IMR-90 (cell line): ENCODE results near the gene NFATC1.

Experiments
- BHLHE40 ChIP-seq: fragments of 150-350 bp; IDR thresholded peaks from 2 replicates; pipeline ENCODE4 v1.6.1; 2016; ENCODE audit warnings: mild to moderate bottlenecking, low read depth, low read length
- CEBPB ChIP-seq: IDR thresholded peaks from 2 replicates; pipeline ENCODE4 v1.6.1; 2012; ENCODE audit warnings: low read depth, low read length, improper control_type of control experiment
- FOS ChIP-seq: fragments of 150-350 bp; IDR thresholded peaks from 2 replicates; pipeline ENCODE4 v1.6.1; 2016; ENCODE audit warnings: low read depth, low read length
- MAFK ChIP-seq: IDR thresholded peaks from 2 replicates; pipeline ENCODE4 v1.6.1; 2012; ENCODE audit warnings: low read depth, low read length, improper control_type of control experiment
- MXI1 ChIP-seq: IDR thresholded peaks from 2 replicates; pipeline ENCODE4 v1.6.1; 2012; ENCODE audit warnings: low read depth, mild to moderate bottlenecking, low read length, moderate library complexity, borderline replicate concordance
- POLR2A ChIP-seq: IDR thresholded peaks from 2 replicates; pipeline ENCODE4 v1.6.1; 2012; ENCODE audit warnings: mild to moderate bottlenecking, low read depth, low read length
- RAD21 ChIP-seq: IDR thresholded peaks from 2 replicates; pipeline ENCODE4 v1.6.1; 2012; ENCODE audit warnings: low read length, improper control_type of control experiment
- RCOR1 ChIP-seq: IDR thresholded peaks from 2 replicates; pipeline ENCODE4 v1.6.1; 2012; ENCODE audit warnings: mild to moderate bottlenecking, low read length, improper control_type of control experiment; ENCODE audit not compliant: insufficient replicate concordance
- RFX5 ChIP-seq: IDR thresholded peaks from 2 replicates; pipeline ENCODE4 v1.8.0; 2012; ENCODE audit warnings: low read depth, mild to moderate bottlenecking, low read length, moderate library complexity
- SMC3 ChIP-seq: fragments of 150-350 bp; IDR thresholded peaks from 2 replicates; pipeline ENCODE4 v1.6.1; 2016; ENCODE audit warnings: low read depth, mild to moderate bottlenecking, antibody characterized with exemption, low read length, moderate library complexity
- TF ChIP-seq, protein P1 (sequence below): conservative IDR thresholded peaks from 2 replicates; pipeline ENCODE4 v1.5.1; 2012; ENCODE audit warnings: mild to moderate bottlenecking, low read depth, low read length, improper control_type of control experiment
- TF ChIP-seq, protein P2 (sequence below): fragments of 150-350 bp; IDR thresholded peaks from 2 replicates; pipeline ENCODE4 v1.6.1; 2017; ENCODE audit warnings: mild to moderate bottlenecking, antibody characterized with exemption, low read length, low read depth
- TF ChIP-seq, protein P3 (sequence below): fragments of 150-350 bp; IDR thresholded peaks from 2 replicates; pipeline ENCODE4 v1.6.1; 2016; ENCODE audit warnings: low read depth, mild to moderate bottlenecking, low read length, moderate library complexity, borderline replicate concordance

DNA sequence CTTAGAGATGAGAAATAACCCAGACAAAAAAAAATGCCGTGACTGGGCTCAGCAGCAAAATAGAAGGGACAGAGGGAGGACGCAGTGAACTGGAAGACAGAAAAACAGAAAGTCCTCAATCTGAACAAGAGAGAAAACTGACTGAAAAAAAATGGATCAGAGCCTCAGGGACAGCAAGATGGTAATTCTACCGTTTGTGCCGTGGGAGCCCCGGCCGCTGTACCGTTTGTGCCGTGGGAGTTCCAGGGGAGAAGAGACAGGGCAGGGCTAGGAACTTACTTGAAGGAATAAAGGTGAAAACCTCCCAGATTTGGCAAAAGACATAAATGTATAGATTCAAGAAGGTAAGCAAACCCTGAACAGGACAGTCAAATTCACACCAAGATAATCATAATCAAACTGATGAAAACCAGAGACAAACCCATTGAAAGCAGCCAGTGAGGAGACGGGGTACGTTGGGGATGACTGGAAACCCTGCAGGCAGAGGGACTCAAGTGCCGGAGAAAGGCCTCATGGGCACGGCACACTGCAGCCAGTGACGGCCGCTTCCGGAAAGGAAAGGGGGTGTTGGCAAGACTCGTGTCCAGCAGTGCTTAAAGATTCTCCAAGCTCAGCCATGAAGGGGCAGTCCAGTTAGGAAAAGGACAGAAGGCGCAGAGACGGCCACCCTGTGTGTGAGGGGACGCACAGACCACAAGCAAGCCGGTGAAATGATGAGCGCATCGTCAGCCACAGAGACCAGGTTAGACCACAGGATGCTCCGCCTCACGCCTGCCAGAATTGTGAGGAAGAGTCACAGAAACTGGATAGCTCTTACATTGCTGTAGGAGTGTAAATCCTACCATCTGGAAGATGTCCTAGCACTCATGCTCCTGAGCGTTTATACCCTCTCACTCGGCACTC, 40.0 kb upstream of the NFATC1 start:
- TF ChIP-seq CEBPB = no peak
- no peak for TF ChIP-seq RFX5
- TF ChIP-seq, protein P1, sequence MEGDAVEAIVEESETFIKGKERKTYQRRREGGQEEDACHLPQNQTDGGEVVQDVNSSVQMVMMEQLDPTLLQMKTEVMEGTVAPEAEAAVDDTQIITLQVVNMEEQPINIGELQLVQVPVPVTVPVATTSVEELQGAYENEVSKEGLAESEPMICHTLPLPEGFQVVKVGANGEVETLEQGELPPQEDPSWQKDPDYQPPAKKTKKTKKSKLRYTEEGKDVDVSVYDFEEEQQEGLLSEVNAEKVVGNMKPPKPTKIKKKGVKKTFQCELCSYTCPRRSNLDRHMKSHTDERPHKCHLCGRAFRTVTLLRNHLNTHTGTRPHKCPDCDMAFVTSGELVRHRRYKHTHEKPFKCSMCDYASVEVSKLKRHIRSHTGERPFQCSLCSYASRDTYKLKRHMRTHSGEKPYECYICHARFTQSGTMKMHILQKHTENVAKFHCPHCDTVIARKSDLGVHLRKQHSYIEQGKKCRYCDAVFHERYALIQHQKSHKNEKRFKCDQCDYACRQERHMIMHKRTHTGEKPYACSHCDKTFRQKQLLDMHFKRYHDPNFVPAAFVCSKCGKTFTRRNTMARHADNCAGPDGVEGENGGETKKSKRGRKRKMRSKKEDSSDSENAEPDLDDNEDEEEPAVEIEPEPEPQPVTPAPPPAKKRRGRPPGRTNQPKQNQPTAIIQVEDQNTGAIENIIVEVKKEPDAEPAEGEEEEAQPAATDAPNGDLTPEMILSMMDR = no peak
- TF ChIP-seq, protein P2, sequence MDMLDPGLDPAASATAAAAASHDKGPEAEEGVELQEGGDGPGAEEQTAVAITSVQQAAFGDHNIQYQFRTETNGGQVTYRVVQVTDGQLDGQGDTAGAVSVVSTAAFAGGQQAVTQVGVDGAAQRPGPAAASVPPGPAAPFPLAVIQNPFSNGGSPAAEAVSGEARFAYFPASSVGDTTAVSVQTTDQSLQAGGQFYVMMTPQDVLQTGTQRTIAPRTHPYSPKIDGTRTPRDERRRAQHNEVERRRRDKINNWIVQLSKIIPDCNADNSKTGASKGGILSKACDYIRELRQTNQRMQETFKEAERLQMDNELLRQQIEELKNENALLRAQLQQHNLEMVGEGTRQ = no peak
- no peak for TF ChIP-seq FOS
- no peak for TF ChIP-seq MXI1
- no peak for TF ChIP-seq RAD21
- no peak for TF ChIP-seq POLR2A
- TF ChIP-seq BHLHE40 = no peak
- no peak for TF ChIP-seq MAFK
- no peak for TF ChIP-seq RCOR1
- TF ChIP-seq SMC3 = no peak
- TF ChIP-seq, protein P3, sequence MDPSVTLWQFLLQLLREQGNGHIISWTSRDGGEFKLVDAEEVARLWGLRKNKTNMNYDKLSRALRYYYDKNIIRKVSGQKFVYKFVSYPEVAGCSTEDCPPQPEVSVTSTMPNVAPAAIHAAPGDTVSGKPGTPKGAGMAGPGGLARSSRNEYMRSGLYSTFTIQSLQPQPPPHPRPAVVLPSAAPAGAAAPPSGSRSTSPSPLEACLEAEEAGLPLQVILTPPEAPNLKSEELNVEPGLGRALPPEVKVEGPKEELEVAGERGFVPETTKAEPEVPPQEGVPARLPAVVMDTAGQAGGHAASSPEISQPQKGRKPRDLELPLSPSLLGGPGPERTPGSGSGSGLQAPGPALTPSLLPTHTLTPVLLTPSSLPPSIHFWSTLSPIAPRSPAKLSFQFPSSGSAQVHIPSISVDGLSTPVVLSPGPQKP = no peak
